ENCODE measurements around the gene TNS1. TPM values are rescaled to one million over a fixed set of nuclear protein-coding genes. Genes with fewer than 3 reads are reported as not detected.

Gene TNS1
- total RNA-seq, 1 experiment from 2014 or later: 0.49 TPM

- POLR2A ChIA-PET: no interaction called here
Observed at GRCh38 chr2:217998926-217999594, 3.7 kb downstream of the TNS1 start.

GRCh38 chr2:217997510-217997909, 5.3 kb downstream of the TNS1 start:
- ChIA-PET CTCF (no interaction called here), POLR2A (no interaction called here)
- Histone ChIP-seq H3K4me1 (ENCODE audit: control insufficient read depth, insufficient read depth, low read length) (0 out of 2 replicates have a peak, but pooled peaks cover 3% of the 10 kb centered on the region), H3K27ac (ENCODE audit: low read length) (no peak overlapping the region), H3K4me3 (ENCODE audit: low read depth in 2 of 2, low read length in 2 of 2) (no peak overlapping the region), H3K9me3 (ENCODE audit: control insufficient read depth, insufficient read depth, low read depth, low read length) (no peaks in the 10 kb centered on the region), H3K27me3 (ENCODE audit: control insufficient read depth, insufficient read depth, low read length) (peaks cover 9% of the 10 kb centered on the region; the same call in 1 of the 2 replicates), H3K36me3 (ENCODE audit: control insufficient read depth, insufficient read depth, low read length) (no peaks in the 10 kb centered on the region)
- intact Hi-C loops (cut with micrococcal nuclease; ENCODE audit: unreplicated experiment): no loop called here
- ATAC-seq: no peak
- no peak for DNase-seq (ENCODE audit: low read depth, low spot score)
- no peak for TF ChIP-seq REST (IDR thresholded peaks at IDR 0.05; ENCODE audit: insufficient read depth in 1 of 2, low read depth in 2 of 2, low read length in 1 of 2)
- no peak for TF ChIP-seq CTCF (IDR thresholded peaks at IDR 0.05)
- no peak for TF ChIP-seq SIN3A (IDR thresholded peaks at IDR 0.05; ENCODE audit: borderline replicate concordance, insufficient read depth, low read depth, low read length)
- TF ChIP-seq POLR2AphosphoS5 (IDR thresholded peaks at IDR 0.05; ENCODE audit: low read depth, low read length): no peak
- no peak for TF ChIP-seq TCF7L2 (IDR thresholded peaks at IDR 0.05; ENCODE audit: low read depth, low read length)
- in situ Hi-C loops (cut with HindIII; ENCODE audit: low pct_unique_long_range_greater_than_20kb, low sequenced_read_pairs): no loop called here
- no TSS peak for BruUV-seq (replicated peaks)

More at GRCh38 chr2:217998926-217999594, 3.7 kb downstream of the TNS1 start:
- TF ChIP-seq POLR2AphosphoS5 (IDR thresholded peaks at IDR 0.05; ENCODE audit: low read depth, low read length) (no peak), TCF7L2 (IDR thresholded peaks at IDR 0.05; ENCODE audit: low read depth, low read length) (no peak), REST (IDR thresholded peaks at IDR 0.05; ENCODE audit: insufficient read depth in 1 of 2, low read depth in 2 of 2, low read length in 1 of 2) (no peak), SIN3A (IDR thresholded peaks at IDR 0.05; ENCODE audit: borderline replicate concordance, insufficient read depth, low read depth, low read length) (no peak), CTCF (IDR thresholded peaks at IDR 0.05) (no peak)
- CTCF ChIA-PET: no interaction called here
- in situ Hi-C loops (cut with HindIII; ENCODE audit: low pct_unique_long_range_greater_than_20kb, low sequenced_read_pairs): no loop called here
- Histone ChIP-seq H3K27me3 (ENCODE audit: control insufficient read depth, insufficient read depth, low read length) (no peaks in the 10 kb centered on the region), H3K4me1 (ENCODE audit: control insufficient read depth, insufficient read depth, low read length) (no peaks in the 10 kb centered on the region), H3K9me3 (ENCODE audit: control insufficient read depth, insufficient read depth, low read depth, low read length) (no peaks in the 10 kb centered on the region), H3K27ac (ENCODE audit: low read length) (no peak overlapping the region), H3K36me3 (ENCODE audit: control insufficient read depth, insufficient read depth, low read length) (no peaks in the 10 kb centered on the region), H3K4me3 (ENCODE audit: low read depth in 2 of 2, low read length in 2 of 2) (no peak overlapping the region)
- ATAC-seq (no peak), DNase-seq (ENCODE audit: low read depth, low spot score) (no peak)
- intact Hi-C loops (cut with micrococcal nuclease; ENCODE audit: unreplicated experiment): no loop called here
- no TSS peak for BruUV-seq (replicated peaks)

All from Panc1 (cell line).